Medulla oblongata (tissue), 1 donor: ENCODE measurements around the gene CD83.
"Not testable (repeated sequence)": the region's sequence is repeated elsewhere in the genome, so short reads cannot be mapped to it uniquely, and the experiment has no call there.

ENCODE experiments used
- DNase-seq: peaks from one replicate; pipeline ENCODE4 v3.0.0-alpha.2; 2015; ENCODE audit errors: extremely low spot score

The CD83 gene

DNA sequence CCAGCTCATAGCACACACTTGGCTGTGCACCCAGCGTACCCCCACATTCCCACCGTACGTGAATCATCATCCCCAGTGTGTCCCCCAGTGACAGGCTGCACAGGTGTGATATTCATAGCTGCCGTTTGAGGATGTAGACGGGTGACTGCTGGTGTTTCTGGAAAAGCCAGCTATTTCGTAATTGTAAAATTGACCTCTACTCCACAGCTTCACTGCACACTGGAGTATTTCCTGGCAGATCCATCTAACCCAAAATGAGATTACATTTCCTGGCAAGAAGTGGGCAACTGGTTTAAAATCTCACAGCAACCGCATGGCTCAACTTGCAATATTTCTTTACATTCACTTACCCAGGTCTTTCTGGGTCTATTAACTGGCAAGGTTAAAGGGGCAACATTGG lies 30.3 kb downstream of the CD83 start:
- no peak for DNase-seq

DNA sequence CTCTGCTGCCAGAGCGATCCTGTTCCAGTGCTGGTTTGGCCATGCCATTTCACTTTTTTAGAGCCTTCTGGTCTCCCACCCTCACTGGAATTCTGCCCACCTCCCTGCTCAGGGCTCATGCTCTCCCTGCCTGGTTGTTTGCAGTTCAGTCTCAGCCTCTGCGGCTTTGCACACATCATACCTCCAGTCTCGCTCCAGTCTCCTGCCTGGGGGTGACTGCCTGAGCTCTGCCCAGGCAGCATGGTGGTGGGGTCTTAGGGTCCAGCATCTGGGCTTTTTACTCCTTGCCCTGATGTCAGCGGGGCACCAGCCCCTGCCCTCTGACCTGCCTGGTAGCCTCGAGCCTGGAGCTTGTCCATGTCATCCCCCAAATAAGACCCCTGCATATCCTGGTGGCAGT lies 30.9 kb downstream of the CD83 start:
- no peak for DNase-seq

DNA sequence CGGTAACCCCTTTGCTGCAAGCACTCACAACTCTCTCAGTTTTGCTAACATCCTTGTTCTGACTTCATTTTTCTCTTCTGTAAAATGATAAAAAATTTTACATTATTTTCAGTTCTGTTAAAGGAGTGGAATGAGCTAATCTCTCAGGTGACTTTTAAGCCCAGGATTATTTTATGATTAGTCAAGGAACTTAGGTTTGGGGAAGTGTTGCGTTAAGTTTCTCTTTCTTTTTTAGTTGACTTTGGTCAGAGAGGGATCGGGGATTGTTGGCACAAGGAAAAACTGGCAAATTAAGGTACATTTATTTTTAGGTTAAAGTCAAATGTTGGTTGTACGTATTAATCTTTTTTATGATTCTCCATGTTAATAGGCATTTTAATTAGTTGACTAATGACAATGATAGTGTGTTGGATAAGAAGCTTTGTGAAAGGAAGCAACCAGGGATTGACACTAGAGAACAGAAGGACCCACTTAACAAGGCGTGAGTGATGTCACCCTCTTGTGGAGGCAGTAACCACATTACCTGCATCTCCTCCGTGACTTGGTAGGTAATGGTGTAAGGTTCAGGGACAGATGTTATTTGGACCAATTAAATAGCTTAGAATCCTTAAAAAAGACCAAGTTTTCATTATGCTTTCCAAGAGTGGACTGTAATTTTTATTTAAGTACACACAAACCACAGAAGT lies 31.6 kb downstream of the CD83 start:
- peak; percentile 45 for DNase-seq

DNA sequence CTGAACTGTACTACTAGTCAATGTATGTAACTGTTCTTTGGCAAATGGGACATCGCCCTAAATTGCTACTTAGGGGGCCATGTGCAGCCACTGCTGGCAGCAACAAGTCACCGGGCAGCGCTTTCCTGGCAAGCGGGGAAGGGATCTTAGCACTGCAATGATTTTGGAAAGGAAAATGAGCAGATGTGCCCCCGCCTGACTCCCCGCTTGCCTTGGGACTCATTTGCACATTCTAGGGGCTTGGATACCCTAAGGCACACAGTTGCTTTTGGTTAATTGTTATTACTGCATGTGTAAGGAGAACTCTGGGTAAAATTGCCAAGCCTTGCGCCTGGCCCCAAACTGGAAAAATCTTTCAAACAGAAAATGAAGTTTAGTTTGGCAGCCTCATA lies 32.2 kb downstream of the CD83 start:
- DNase-seq, result no peak

DNA sequence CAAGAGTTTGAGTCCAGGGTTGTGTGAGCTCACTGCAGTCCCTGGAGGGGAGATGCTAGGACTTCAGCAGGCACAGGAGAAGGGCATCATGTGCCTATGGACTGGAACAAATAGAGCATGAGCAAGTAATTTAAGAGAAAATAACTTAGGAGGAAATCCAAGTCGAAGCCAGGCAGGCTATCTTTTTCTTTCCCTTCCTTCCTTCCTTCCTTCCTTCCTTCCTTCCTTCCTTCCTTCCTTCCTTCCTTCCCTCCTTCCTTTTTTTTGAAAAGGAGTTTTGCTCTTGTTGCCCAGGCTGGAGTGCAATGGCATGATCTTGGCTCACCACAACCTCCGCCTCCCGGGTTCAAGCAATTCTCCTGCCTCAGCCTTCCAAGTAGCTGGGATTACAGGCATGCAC lies 33.7 kb downstream of the CD83 start:
- DNase-seq, result not testable (repeated sequence)

DNA sequence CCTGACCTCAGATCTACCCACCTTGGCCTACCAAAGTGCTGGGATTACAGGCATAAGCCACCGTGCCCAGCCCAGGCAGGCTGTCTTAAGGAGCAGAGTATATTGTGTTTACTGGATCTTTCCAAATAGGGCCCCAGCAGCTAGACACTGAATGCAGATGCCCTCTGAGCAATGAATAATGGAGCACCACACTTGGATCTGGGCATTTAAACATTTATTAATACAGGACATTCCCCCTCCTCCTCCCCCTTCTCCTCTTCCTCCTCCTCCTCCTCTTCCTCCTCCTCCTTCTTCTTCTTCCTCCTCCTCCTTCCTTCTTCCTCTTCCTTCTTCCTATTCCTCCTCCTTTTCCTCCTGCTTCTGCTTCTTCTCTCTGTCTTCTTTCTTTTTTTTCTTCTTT lies 34.2 kb downstream of the CD83 start:
- no peak for DNase-seq

DNA sequence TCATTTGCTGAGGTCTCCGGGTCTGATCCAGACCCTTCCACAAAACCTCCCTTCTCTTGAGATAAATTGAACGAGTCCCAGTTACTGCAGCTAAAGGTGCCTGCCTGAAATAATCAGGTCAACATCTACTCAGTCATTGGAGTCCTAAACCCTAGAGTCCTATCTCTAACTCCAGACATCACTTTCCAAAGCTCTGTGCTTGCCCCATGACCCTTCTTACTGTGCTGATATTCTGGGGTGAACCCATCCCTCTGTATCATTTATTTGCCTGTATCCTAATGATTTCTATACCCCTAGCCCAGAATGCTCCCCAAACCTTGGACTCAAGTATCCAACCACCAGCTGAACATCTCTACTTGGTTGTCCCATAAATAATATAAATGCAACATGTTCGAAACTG lies 35.7 kb downstream of the CD83 start:
- DNase-seq, result no peak

DNA sequence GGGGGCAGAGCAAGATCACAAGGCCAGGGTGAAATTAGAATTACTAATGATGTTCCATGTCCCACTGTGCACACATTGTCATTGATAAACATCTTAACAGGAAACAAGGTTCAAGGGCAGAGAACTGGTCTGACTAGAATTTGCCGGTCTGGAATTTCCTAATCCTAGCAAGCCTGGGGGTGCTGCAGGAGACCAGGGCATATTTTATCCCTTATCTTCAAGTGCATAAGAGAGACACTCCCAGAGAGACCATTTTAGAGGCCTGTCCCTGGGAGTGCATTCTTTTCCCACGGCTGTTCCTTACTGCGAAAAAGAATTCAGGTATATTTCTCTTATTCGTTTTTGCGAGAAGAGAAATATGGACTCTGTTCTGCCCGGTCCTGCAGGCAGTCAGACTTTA lies 41.5 kb downstream of the CD83 start:
- DNase-seq, result no peak

DNA sequence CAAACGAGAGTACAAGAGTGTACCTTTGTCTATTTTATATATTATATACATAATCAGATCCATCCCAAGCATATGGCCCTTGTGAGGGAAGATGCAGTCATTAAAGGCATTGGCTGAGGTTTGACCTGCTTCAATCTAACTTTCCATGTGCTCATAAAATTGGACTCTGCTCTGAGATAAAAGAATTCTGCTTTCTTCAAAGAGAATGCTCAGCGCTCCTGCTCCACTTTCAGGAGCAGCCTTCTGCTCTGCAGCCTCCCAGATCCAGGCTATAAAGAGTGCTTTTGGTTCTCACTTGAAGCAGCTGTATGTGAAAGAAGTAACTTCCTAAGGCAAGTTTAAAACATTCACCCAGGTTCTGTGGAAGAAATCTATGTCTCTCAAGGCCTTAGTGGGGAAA lies 45.3 kb downstream of the CD83 start:
- DNase-seq, result no peak

DNA sequence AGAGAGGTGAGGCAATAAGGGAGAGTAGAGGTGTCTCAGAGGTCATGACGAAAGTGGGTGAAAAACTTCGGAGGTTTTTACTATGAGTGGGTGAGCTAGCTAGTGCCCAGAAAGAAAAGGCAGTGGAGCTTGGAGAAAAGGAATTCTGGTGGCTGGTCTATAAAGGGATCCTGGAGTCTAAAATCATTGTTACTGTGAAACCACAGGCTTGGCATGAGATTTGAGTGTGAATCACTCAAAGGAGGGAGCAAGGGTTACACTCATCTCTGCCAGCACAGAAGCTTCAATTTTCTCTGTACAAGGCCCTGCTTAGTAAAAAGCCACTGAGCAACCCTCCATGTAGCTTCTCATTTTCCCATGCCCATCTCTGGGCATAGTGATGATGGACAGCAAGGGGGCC lies 47.5 kb downstream of the CD83 start:
- DNase-seq, result no peak

DNA sequence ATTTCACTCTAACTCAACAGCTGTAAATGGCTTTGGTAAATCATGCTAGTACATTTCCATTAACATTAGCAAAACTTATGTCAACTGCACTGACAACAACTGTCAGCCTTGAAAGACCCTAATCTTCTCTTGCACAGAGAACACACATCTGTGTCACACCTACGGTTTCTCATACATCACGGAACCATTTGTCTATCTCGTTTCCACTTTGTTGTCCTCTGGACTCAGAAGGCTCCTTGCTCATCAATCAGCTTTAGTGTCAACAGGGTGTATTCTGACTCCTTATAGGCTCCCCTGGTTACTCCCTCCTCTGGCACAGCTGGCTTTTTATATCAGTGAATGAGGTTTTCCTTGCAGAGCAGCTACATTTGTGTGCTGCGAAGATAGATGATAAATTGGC lies 49.3 kb downstream of the CD83 start:
- no peak for DNase-seq

DNA sequence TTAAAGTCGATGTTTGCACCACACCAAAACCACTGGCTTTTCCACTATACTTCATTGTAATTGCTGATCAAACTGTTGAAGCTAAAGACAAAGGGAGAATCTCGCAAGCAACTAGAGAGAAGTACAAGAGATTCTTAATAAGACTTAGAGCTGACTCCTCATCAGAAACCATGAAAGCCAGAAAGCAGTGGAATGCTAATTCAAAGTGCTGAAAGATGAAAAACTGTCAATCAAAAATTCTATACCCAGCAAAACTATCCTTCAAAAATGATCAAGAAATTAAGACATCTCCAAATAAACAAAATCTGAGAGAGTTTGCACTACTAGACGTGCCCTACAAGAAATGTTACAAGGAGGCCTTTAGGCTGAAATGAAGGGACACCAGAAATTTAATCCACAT lies 52.6 kb downstream of the CD83 start:
- no peak for DNase-seq

DNA sequence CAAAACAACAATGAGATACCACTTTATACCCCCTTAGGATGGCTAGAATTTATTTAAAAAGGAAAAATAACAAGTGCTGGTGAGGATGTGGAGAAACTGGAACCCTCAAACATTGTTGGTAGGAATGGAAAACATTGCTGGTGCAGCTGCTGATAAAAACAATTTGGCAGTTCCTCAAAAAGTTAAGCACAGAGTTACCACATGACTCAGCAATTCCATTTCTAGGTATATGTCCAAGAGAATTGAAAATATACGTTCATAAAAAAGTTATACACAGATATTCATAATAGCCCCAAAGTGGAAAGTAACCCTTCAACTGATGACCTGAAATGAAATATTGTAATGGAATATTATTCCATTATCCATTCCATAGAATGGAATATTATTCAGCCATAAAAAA lies 55.0 kb downstream of the CD83 start:
- DNase-seq, result no peak

DNA sequence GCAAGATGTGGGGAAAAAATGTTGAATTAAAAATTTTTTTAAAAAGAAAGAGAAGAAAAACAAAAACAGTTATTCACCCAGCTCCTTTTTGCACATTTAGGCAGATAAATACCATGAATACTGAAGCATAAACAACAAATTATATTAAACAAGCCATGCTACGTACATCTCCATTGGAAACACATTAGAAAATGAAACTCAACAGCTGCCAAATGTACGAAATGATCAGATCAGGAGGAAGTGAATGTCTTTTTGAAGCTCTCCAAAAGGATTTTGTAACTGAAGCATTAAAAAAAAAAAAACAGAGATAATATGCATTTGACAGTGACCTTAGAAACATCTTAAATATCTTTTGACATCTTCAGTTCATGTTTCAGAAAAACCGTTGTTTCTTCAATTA lies 56.7 kb downstream of the CD83 start:
- DNase-seq, result no peak

DNA sequence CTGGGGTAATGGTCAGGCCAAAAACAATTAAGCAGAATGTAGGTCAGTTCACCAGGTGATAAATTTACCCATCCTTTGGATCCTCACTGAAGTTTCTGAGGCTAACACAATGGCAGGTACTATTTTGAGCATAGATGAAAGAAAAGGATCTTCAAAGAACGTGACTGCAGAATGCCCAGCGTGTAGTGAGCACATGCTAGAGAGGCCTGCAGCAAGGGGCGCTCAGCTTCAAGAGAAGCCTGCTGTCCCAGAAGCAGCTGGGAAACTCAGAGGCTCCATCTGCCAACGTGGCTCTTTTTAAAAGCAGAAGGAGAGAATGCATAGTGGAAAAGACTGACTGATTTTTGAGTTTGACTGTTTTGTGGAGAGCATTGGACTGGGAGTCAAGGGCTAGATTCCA lies 57.4 kb downstream of the CD83 start:
- no peak for DNase-seq

DNA sequence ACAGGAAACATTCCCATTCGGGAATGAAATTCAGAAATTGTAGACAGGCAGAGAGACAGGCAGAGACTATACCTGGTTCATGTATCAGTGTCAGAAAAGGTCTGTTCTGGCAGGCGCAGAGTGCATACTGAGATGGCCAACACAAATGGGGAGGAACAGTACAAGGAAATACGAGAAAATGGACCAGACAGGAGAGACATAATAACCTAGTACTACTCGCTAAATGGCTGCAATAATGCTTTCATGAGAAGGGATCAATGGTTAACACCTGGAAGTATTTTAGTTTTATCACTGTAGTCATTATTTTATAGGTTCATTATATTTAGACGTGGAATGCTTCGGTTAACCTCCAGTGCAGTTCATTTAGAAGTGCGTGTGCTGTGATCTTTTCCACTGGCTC lies 58.9 kb downstream of the CD83 start:
- DNase-seq, result no peak

DNA sequence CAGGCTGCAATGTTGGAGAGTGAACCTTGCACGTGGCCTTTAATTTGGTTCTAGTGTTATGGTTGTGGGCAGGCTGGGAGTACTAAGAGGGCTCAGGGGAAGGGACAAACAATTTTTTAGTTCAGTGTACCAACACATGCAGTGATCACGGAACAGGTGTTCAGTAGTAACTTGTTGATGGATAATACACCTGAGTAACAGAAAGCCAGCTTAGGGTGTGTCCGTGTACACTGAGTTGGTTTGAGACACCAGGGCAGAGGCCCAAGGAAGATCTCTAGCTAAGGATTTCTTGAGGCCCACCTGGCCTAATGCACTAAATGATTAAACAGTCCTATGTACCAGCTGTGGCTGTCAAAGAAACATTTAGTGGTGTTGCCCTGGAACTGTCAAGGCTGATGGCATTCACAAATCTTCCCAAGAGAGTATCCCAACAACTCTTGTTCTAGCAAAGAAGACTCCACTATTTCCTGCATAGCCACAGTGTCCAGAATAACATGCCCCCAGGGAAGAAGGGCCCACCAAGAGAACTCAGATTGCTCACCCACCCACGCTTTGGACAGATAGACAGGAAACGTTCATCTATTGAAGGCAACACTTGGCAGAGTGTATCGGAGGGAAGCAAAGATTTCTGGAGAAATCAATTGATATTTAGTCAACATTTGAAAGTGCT lies 60.0 kb downstream of the CD83 start:
- no peak for DNase-seq

DNA sequence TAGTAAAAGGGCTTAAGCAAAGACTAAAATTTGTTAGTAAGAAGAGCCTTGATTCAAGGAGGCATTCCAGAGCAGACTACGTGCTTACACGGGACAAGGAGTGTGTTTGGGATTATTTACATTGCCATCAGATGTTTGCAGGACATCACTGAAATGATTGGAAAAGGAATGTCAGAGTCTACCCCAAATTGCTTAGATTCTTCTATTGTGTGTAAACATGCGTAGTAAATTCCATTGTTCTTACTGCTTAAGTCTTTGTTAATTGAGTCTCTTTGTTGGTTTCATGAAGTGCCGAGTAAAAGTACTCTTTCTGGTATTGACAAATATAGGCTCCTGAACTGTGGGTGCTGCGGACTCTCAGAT lies 60.5 kb downstream of the CD83 start:
- DNase-seq, result no peak

DNA sequence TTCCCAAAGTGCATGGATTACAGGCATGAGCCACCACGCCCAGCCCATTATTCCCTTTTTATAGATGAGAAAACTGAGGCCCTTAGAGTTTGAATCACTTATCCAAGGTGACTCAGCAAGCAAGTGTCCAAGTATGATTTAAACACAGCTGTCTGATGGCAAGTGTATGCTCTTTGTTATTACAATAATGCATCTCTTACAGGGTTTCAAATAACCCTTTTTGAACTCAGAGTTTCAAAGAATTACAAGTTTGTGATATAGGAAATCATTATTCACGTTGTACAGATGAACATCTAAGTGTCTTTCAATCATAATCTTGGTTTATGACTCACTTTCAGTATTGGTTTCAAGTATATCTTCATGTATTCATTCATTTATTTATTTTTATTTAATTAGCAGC lies 63.0 kb downstream of the CD83 start:
- no peak for DNase-seq

DNA sequence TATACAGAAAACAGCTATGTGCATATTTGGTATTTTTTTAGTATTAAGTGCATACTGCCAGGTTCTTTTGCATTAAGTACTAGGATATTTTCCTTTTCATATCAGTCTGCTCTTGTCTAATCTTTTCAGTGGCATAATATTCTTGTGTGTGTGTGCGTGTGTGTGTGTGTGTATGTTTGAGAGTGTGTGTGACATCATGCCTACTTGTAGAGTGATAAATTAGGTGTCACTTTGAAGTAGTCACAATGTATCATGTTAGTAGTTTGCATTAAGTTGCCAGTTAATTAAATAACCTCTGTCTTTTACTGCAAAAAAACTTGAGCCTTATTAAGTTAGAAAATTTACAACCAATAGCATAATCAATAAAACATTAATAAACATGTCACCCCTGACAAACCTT lies 65.3 kb downstream of the CD83 start:
- DNase-seq, result no peak
